RCC 7860 (cell line): ENCODE results near the gene FRMD4A.

Source experiments
- DNase-seq: peaks from one replicate; pipeline ENCODE4 v3.0.0-alpha.2; 2015; ENCODE audit warnings: low spot score
- FAIRE-seq: peaks from 2 replicates; lab custom pipeline; 2012; peaks lifted over from hg19 to GRCh38; lab: Jason Lieb, UNC

Gene FRMD4A

DNA sequence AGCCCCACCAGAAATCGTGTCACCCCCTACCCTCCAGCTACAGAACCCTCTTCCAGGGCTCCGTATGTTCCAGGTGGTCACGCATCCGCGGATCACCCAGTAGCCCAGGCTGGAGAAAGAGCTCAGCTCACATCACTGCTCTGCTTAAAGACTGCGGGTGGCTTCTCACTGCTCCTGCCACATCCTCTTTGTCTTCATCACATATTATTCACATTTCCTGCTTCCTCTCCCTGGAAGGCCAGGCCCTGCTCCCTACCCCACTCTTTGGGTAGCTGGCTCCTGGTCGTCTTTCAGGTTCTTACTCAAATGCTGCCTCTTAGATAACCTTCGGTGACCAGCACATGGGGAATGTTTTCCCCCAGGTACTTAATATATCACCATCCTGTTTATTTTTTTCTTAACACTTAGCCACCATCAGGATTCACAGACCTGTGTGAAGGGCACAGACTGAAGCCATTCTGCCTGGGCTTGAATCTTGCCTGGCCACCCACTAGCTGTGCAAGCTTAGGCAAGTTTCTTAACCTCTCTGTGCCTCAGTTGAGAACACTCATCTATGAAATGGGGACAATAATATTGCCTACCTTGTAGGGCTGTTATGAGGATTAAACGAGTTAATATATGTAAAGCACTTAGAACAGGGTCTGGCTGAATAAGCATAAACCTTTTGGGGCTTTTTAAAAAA is 436.2 kb downstream of the FRMD4A start:
- FAIRE-seq (no peak), DNase-seq (peak; percentile 63)

GRCh38 chr10:13893926-13894325 is 436.8 kb downstream of the FRMD4A start:
- FAIRE-seq (no peak), DNase-seq (peak; percentile 17)

DNA sequence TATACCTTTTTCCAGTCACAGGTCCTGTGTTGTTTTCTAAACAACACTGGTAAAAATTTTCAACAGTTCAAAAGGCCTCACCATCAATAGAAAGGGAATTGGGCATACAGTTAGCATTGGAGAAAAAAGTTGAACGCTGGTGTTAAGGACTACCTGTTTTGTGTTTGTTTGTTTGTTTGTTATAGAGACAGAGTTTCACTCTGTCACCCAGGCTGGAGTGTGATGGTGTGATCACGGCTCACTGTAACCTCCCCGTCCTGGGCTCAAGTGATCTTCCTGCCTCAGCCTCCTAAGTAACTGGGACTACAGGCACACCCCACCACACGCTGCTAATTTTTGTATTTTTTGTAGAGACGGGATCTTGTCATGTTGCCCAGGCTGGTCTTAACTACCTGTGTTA is 437.9 kb downstream of the FRMD4A start:
- no peak for FAIRE-seq
- no peak for DNase-seq

DNA sequence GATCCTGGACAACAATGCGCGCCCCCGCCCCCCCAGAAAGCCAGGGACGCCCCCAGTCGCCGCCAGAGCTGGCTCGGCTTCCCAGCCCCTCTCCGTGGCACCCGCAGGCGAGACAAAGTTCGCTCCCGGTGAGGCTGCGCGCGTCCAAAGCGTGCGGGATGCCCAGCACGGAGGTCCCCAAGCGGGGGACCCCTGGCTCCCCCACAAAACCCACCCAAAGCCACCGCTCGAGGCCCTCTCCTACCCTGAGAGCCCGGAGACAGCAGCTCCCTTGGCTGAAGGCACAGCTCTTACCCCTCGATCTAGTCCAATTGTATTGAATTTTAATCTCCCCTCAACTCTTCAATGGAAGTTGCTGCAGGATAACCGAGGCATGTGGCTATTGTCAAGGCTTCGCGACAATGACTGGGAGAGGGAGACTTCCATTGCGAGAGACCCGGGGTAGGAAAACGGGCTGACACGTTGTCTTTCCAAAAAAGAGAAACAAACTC is 438.7 kb downstream of the FRMD4A start:
- FAIRE-seq (no peak), DNase-seq (no peak)

GRCh38 chr10:13891128-13892000 is 439.4 kb downstream of the FRMD4A start:
- FAIRE-seq (no peak), DNase-seq (no peak)

DNA sequence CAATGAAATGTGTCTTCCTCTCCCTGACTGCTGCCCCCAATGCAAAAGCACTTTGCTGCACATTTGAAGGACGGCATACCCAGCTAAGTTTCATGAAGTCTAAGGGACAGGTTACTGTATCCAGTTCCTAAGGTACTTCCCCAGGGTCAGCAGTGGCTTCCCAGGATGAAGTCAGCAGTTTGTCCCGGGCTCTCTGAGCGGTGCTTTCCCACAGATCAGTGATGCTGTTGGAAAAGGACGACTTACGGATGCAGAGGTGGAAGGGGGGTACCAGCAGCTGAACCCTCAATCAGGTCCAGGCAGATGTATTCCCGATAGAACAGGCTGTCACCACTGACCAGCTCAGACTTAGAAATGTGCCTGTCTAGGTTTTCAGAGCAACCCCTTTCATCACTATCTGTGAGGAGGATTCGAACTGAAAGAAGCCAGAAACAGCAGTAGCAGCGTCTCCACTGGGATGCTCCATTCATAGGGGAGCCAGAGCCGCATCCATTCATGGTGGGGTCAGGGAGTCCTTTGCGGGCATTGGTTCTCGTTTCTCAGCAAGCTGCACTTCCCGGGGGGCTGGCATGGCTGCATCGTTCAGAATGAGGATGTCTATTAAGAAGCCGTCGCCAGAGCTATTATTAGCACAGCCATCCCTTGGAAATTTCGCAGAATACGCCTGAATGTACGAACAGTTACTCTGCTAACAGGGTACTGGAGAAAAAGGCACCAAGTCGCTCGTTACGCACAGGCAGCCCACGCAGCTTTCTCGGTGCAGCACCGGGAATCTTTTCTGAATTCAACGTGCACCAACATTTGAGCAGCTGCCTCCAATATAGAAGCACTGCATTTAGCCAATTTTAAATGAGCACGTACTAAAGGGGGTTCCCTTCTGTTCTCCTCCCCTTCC is 440.2 kb downstream of the FRMD4A start:
- DNase-seq (peak; percentile 27), FAIRE-seq (no peak)

GRCh38 chr10:13887761-13888160 is 443.0 kb downstream of the FRMD4A start:
- DNase-seq (no peak), FAIRE-seq (no peak)

DNA sequence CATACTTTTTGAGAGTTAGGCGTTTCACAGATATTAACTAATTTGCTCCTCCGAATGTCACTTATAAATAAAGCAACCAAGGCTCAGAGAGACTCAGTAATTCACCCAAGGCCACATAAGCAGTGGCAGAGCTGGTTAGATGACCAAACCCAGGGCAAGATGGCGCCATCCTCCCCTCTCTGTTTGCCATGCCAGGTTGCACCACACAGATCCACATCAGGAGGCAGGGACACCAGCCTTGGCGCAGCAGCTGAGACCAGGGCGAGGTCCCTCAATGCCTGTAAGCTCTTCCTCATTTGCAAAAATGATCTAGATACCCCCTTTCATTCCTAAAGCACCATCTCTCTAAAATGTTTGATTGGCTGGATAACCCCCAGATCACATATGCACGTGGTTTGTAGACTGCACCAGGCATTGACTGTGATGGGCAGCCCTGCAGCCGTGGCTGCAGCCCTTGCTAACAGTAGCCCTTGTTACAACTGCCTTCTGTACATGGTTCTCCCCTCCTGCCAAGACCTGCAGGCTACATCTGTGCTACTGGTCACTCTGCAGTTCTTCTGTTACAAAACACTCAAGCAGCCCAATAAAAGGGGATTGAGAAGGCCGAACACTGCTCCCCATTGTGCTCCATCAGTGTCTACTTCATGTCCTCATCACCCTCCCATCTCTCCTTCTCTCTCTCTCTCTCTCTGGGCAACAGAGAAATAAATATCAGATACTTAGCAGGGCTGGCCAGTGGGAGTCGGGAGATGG is 445.3 kb downstream of the FRMD4A start:
- FAIRE-seq: no peak
- DNase-seq: no peak

GRCh38 chr10:13883636-13884444 is 446.9 kb downstream of the FRMD4A start:
- FAIRE-seq (no peak), DNase-seq (no peak)

DNA sequence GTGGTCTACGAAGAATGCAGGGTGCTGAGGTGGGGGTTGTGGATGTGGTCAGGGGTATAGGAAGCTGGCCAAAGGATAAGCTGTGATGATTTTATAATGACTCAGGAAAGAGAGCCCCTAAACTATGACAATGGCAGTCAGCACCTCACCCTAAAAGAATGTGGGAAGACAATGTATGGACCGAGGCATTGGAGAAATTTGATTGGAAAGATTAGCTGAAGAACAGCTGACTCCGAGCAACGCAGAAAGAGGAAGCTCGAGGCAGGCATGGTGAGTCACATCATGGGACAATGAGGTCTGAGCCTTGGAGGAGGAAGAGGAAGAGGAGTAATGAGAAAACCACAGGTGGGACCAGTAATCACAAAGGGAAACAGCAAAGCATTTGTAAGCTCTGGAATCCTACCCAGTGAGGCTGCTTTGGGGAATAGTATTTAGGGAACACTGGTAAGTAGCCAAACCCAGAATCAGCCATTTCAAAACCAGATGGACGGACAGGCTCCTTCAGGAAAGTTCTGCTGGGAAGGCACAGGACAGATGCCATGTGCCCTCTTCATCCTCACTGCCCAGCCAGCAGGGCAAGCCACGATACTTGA is 448.5 kb downstream of the FRMD4A start:
- FAIRE-seq: peak; percentile 98
- DNase-seq: peak; percentile 100

DNA sequence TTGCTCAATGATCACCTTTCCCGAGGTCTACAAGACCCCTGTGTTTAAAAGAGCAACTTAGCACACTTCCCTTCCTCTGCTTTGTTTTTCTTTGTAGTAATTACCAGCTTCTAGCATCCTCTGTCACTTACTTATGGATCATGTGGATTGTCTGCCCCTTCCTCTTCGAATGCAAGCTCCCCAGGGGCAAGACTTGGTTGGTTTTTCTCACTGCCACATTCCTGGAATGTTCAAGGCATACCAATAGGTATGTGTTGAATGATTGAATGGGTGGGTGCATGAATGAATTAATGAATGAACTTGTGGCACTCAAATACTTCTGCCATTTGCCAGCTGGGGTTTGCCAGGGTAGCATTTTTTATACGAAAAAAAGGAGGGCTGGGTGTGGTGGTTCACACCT is 450.0 kb downstream of the FRMD4A start:
- no peak for DNase-seq
- FAIRE-seq: no peak

GRCh38 chr10:13877154-13877909 is 453.4 kb downstream of the FRMD4A start:
- no peak for FAIRE-seq

DNA sequence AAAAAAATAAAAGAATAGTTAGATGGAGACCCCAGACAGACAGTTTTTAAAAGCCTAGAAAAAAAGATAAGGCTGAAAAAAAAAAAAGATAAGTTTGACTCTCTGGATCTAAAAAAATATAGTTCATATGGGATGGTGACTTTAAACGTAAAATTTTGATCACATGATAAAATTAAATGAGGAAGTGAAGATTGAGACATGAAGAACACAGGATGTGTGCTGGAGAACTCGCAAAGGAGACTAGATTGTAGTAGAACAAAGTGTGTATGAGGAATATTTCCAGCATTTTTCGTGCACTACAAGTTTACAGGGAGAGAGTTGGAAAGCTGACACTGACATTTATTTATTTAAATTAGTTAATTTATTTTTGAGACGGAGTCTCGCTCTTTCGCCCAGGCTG is 457.5 kb downstream of the FRMD4A start:
- FAIRE-seq: no peak
- no peak for DNase-seq

More at GRCh38 chr10:13877154-13877909, 453.4 kb downstream of the FRMD4A start:
- peak; percentile 21 for DNase-seq

GRCh38 chr10:13872411-13872810 is 458.3 kb downstream of the FRMD4A start:
- DNase-seq (no peak), FAIRE-seq (no peak)

DNA sequence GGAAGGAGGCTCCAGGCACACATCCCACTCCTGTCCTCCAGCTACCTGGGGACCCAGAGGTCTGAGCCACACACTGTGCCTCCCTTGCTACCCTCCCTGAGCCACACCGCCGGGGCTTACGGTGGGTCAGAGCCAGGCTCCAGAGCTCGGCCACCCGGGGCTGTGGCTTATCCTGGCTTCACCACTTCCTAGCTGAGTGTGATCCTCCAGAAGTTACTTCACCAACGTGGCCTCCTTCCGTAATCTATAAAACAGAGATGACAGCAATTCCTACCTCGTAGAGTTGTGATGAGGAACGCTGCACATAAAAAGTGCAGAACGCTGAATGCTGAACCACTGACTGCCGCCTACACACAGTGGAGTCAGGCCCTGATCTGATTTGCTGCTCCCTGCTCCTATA is 458.9 kb downstream of the FRMD4A start:
- DNase-seq (no peak), FAIRE-seq (no peak)

- FAIRE-seq: no peak
- no peak for DNase-seq
Measured at GRCh38 chr10:13871011-13871410, 459.7 kb downstream of the FRMD4A start.

GRCh38 chr10:13869295-13869664 is 461.4 kb downstream of the FRMD4A start:
- DNase-seq: no peak
- FAIRE-seq: no peak

DNA sequence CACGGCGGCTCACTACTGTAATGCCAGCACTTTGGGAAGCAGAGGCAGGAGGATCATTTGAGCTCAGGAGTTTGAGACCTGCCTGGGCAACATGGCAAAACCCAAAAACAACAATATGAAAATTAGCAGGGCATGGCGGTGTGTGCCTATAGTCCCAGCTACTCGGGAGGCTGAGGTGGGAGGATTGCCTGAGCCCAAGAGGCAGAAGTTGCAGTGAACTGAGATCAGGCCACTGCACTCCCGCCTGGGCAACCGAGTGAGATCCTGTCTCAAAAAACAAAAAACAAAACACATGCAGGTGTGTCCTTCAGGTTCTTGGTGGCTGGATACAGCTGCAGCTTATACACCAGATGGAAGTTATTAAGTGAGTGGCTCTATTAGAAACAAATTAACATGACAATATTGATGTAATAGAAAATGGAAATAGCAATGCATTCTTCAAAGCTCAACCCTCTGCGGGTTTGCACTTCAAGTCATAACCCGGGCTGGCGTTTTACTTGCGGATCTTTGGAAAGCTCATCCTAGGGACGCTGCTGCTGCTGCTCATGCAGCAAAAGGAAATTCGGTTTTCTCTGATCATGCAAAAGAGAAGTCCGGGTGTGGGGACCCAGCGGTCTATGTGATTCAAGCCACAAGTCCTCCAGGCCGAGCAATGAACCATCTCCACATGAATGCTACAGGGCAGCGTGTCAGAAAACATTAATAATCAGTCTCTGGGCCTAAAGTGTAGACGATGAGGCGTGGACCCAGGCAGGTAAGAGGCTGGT is 462.0 kb downstream of the FRMD4A start:
- no peak for FAIRE-seq
- no peak for DNase-seq
